Ishikawa (cell line): ENCODE results near the gene AGXT.

Experiments used
- CEBPB ChIP-seq: IDR thresholded peaks from 2 replicates; pipeline ENCODE4 v1.6.1; 2012
- CREB1 ChIP-seq: IDR thresholded peaks from 2 replicates; pipeline ENCODE4 v1.6.1; 2012; ENCODE audit warnings: low read depth
- EGR1 ChIP-seq: IDR thresholded peaks from 2 replicates; pipeline ENCODE4 v1.6.1; 2012
- EP300 ChIP-seq: IDR thresholded peaks from 2 replicates; pipeline ENCODE4 v1.6.1; 2012; ENCODE audit warnings: borderline replicate concordance
- FOXM1 ChIP-seq: IDR thresholded peaks from 2 replicates; pipeline ENCODE4 v1.6.1; 2012; ENCODE audit warnings: low read depth, borderline replicate concordance
- NFIC ChIP-seq: IDR thresholded peaks from 2 replicates; pipeline ENCODE4 v1.6.1; 2012
- RAD21 ChIP-seq: IDR thresholded peaks from 2 replicates; pipeline ENCODE4 v1.6.1; 2012; ENCODE audit warnings: low read depth
- REST ChIP-seq: IDR thresholded peaks from 2 replicates; pipeline ENCODE4 v1.6.1; 2012; ENCODE audit warnings: low read depth, mild to moderate bottlenecking
- TAF1 ChIP-seq: IDR thresholded peaks from 2 replicates; pipeline ENCODE4 v1.6.1; 2012; ENCODE audit warnings: low read depth, mild to moderate bottlenecking
- TCF12 ChIP-seq: IDR thresholded peaks from 2 replicates; pipeline ENCODE4 v1.6.1; 2012; ENCODE audit warnings: low read depth
- TEAD4 ChIP-seq: IDR thresholded peaks from 2 replicates; pipeline ENCODE4 v1.6.1; 2012
- USF1 ChIP-seq: IDR thresholded peaks from 2 replicates; pipeline ENCODE4 v1.6.1; 2012
- YY1 ChIP-seq: IDR thresholded peaks from 2 replicates; pipeline ENCODE4 v1.6.1; 2012; ENCODE audit warnings: low read depth
- ZBTB7A ChIP-seq: IDR thresholded peaks from 2 replicates; pipeline ENCODE4 v1.6.1; 2012; ENCODE audit warnings: low read depth
- TF ChIP-seq, protein P1 (sequence below): IDR thresholded peaks from 2 replicates; pipeline ENCODE4 v1.6.1; 2012

The AGXT gene

DNA sequence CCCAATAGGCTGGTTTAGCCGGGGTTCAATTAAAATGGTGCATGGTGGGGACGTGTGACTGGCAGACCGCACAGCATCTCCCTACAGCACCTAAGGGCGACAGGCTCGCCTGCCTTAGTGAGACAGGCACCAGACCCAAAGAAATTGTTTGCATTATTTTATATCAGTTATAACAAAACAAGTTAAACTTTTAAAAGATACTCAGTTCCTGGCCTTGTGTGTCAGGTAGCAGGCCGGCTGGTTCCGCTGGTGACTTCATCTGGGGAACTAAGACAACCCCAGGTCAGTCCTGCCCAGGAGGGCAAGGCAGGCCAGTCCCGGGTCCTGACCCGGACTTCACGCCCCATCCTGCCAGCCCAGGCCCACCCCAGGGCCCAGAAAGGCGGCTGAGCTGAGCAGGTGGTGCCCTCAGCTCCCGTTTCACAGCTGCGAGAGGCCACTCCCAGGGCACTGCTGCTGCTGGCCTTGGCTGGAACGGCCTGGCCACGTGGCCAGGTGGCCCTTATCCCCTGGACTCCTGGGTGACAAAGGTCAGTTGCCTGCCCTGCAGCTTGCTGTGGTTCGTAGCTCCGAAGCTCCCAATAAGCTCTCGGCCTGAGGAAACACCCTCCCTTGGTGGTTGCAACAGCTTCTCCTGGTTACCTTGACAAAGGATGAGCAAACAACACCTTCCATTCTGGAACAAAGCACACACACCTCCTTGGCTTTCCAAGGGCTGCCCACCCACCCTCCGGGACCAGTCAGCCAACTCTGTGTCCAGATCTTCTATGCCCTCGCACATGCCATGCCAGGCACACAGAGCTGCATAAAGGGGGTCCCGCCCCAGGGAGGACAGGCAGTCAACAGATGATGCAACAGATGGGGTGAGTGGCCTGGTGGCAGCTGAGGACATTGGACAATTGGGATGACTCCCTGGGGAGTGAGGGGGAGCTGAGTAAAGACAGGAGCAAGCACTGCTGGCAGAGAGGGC, 11.3 kb upstream of the AGXT start:
- TF ChIP-seq USF1 (no peak), RAD21 (no peak), NFIC (no peak), ZBTB7A (no peak), REST (no peak), YY1 (no peak), EP300 (no peak), TAF1 (no peak), TEAD4 (no peak)
- TF ChIP-seq, protein P1, sequence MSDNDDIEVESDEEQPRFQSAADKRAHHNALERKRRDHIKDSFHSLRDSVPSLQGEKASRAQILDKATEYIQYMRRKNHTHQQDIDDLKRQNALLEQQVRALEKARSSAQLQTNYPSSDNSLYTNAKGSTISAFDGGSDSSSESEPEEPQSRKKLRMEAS = no peak

GRCh38 chr2:240858321-240858720, 10.3 kb upstream of the AGXT start:
- TF ChIP-seq YY1 (no peak), REST (no peak), NFIC (no peak), RAD21 (no peak), CREB1 (no peak), TAF1 (no peak), EP300 (no peak), ZBTB7A (no peak)

DNA sequence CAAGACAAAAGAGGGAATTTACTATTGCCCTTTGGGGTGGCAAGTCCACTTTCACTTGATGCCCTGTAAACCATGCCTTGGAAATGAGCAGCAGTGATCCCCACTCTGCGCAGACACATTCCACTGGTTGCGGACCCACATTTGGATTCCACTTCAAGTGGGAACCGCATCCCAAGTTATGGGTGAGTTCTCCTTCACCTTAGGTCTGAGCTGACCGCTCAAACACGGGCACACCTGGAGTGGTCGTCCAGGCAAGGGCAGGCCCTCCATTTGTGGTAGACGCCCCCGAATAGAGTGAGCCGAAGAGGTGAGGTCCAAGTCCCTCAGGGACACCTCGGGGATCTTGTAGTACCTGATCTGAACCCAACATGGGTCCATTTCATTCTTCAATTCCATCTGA, 9.8 kb upstream of the AGXT start:
- no peak for TF ChIP-seq ZBTB7A
- TF ChIP-seq TAF1 = no peak
- TF ChIP-seq, protein P1 = no peak
- TF ChIP-seq CREB1 = no peak
- TF ChIP-seq NFIC = no peak
- no peak for TF ChIP-seq EGR1
- no peak for TF ChIP-seq TEAD4
- TF ChIP-seq CEBPB = no peak
- no peak for TF ChIP-seq FOXM1
- TF ChIP-seq REST = no peak
- no peak for TF ChIP-seq USF1

GRCh38 chr2:240861547-240861946, 7.1 kb upstream of the AGXT start:
- TF ChIP-seq TAF1 (no peak), USF1 (no peak), CEBPB (no peak), NFIC (no peak), TEAD4 (no peak), YY1 (no peak), ZBTB7A (no peak), EP300 (no peak), TCF12 (no peak), FOXM1 (no peak), REST (no peak), RAD21 (no peak), CREB1 (no peak), EGR1 (no peak)
- TF ChIP-seq, protein P1 = no peak
